GM23338 (cell line): ENCODE results near the gene LRRC26. TPM values are rescaled to one million over a fixed set of nuclear protein-coding genes. Genes with fewer than 3 reads are reported as not detected.

Experiments
- ATAC-seq: fragments of 200-7000 bp; cut with Tn5 transposase; 3 replicates; pipeline ENCODE4 v1.9.1; 2020
- DNase-seq: peaks from one replicate; pipeline ENCODE4 v3.0.0-alpha.2; 2015; ENCODE audit warnings: low spot score
- H2AFZ ChIP-seq: fragments of 200-600 bp; sonication (generic); 2 replicates; pipeline ENCODE4 v1.8.0; 2016; ENCODE audit warnings: antibody characterized with exemption, mild to moderate bottlenecking, moderate library complexity
- H3F3A ChIP-seq: fragments of 200-600 bp; sonication (generic); replicated peaks from 2 replicates; pipeline ENCODE4 v1.8.0; 2017; ENCODE audit warnings: antibody characterized with exemption, mixed run types, low read depth
- H3K27ac ChIP-seq: fragments of 200-600 bp; sonication (generic); 2 replicates; pipeline ENCODE4 v1.6.1; 2016; ENCODE audit warnings: low read depth
- H3K27me3 ChIP-seq: fragments of 200-600 bp; sonication (generic); 2 replicates; pipeline ENCODE4 v1.8.0; 2016; ENCODE audit warnings: mild to moderate bottlenecking, mixed run types, moderate library complexity; ENCODE audit not compliant: insufficient read depth
- H3K36me3 ChIP-seq: fragments of 200-600 bp; sonication (generic); 2 replicates; pipeline ENCODE4 v1.8.0; 2016; ENCODE audit warnings: mild to moderate bottlenecking; ENCODE audit not compliant: insufficient read depth
- H3K4me1 ChIP-seq: fragments of 200-600 bp; sonication (generic); 2 replicates; pipeline ENCODE4 v1.8.0; 2016; ENCODE audit warnings: mild to moderate bottlenecking, moderate library complexity; ENCODE audit not compliant: insufficient read depth
- H3K4me2 ChIP-seq: fragments of 200-600 bp; sonication (generic); 2 replicates; pipeline ENCODE4 v1.7.1; 2017; ENCODE audit warnings: mixed run types
- H3K4me3 ChIP-seq: fragments of 200-600 bp; sonication (generic); 2 replicates; pipeline ENCODE4 v1.6.1; 2016; ENCODE audit warnings: mixed run types
- H3K79me2 ChIP-seq: fragments of 200-600 bp; sonication (generic); replicated peaks from 2 replicates; pipeline ENCODE4 v1.8.0; 2017; ENCODE audit warnings: mild to moderate bottlenecking; ENCODE audit not compliant: insufficient read depth
- H3K9me2 ChIP-seq: fragments of 200-600 bp; sonication (generic); 2 replicates; pipeline ENCODE4 v1.8.0; 2017; ENCODE audit not compliant: insufficient read depth
- H4K20me1 ChIP-seq: fragments of 200-600 bp; sonication (generic); replicated peaks from 2 replicates; pipeline ENCODE4 v1.8.0; 2017; ENCODE audit warnings: mild to moderate bottlenecking; ENCODE audit not compliant: insufficient read depth
- H3K27ac Mint-ChIP-seq: 2 replicates; pipeline ENCODE4 v1.8.0; 2020; ENCODE audit warnings: inconsistent platforms, mild to moderate bottlenecking, moderate library complexity, mixed read lengths
- H3K27me3 Mint-ChIP-seq: 3 replicates; pipeline ENCODE4 v1.8.0; 2022; ENCODE audit warnings: low read depth, mild to moderate bottlenecking, moderate library complexity, mixed read lengths, inconsistent platforms; ENCODE audit not compliant: insufficient read depth, poor library complexity
- H3K36me3 Mint-ChIP-seq: 3 replicates; pipeline ENCODE4 v1.8.0; 2021; ENCODE audit warnings: low read depth, mild to moderate bottlenecking, inconsistent platforms, moderate library complexity, mixed read lengths
- H3K4me1 Mint-ChIP-seq: 3 replicates; pipeline ENCODE4 v1.8.0; 2020; ENCODE audit warnings: mild to moderate bottlenecking, inconsistent platforms, mixed read lengths
- H3K4me3 Mint-ChIP-seq: 3 replicates; pipeline ENCODE4 v1.8.0; 2021; ENCODE audit warnings: moderate library complexity, mild to moderate bottlenecking, inconsistent platforms, mixed read lengths
- H3K9me3 Mint-ChIP-seq: 3 replicates; pipeline ENCODE4 v1.8.0; 2020; ENCODE audit warnings: moderate library complexity, mild to moderate bottlenecking, inconsistent platforms, mixed read lengths
- POLR2AphosphoS5 ChIP-seq: IDR thresholded peaks from 2 replicates; pipeline ENCODE4 v1.6.1; 2016; ENCODE audit warnings: antibody characterized with exemption, low read depth
- ZNF114 ChIP-seq: fragments of 250-450 bp; sonication (Bioruptor Pico); IDR thresholded peaks from 2 replicates; pipeline ENCODE4 v1.5.0; 2020; ENCODE audit warnings: mild to moderate bottlenecking, moderate library complexity
- polyA plus RNA-seq: library from polyadenylated mRNA; unstranded; fragments of >200 nt; fragmentation: Nextera tagmentation; extraction: Ambion mirVana; gene quantifications from 2 replicates; pipeline ENCODE4 v1.2.1, GENCODE V29; 2016
- total RNA-seq: library from RNA; depleted of rRNA; stranded (reverse); fragments of >200 nt; shearing (Covaris generic); gene quantifications from 2 replicates; pipeline ENCODE4 v1.2.3, GENCODE V29; 2014
- TF ChIP-seq, protein P1 (sequence below), 2 experiments: fragments of 200-600 bp in 1 of 2; sonication (generic) in 1 of 2; conservative IDR thresholded peaks; 2 replicates each; pipeline versions ENCODE4 v1.5.1 to v1.6.1; 2016 to 2017; ENCODE audit warnings: antibody characterized with exemption in 2 of 2, low read depth in 2 of 2, mild to moderate bottlenecking in 2 of 2, moderate library complexity in 1 of 2
- TF ChIP-seq, protein P2 (sequence below): fragments of 250-450 bp; sonication (Bioruptor Pico); IDR thresholded peaks from 2 replicates; pipeline ENCODE4 v1.5.0; 2020; ENCODE audit warnings: mild to moderate bottlenecking, moderate library complexity
- TF ChIP-seq, protein P3 (sequence below): IDR thresholded peaks from one replicate; pipeline ENCODE4 v1.6.1; 2018; ENCODE audit warnings: antibody characterized with exemption; ENCODE audit not compliant: unreplicated experiment

Gene LRRC26
- total and polyA plus RNA-seq, 2 experiments from 2014 or later = 0.21 to 4.3 TPM

DNA sequence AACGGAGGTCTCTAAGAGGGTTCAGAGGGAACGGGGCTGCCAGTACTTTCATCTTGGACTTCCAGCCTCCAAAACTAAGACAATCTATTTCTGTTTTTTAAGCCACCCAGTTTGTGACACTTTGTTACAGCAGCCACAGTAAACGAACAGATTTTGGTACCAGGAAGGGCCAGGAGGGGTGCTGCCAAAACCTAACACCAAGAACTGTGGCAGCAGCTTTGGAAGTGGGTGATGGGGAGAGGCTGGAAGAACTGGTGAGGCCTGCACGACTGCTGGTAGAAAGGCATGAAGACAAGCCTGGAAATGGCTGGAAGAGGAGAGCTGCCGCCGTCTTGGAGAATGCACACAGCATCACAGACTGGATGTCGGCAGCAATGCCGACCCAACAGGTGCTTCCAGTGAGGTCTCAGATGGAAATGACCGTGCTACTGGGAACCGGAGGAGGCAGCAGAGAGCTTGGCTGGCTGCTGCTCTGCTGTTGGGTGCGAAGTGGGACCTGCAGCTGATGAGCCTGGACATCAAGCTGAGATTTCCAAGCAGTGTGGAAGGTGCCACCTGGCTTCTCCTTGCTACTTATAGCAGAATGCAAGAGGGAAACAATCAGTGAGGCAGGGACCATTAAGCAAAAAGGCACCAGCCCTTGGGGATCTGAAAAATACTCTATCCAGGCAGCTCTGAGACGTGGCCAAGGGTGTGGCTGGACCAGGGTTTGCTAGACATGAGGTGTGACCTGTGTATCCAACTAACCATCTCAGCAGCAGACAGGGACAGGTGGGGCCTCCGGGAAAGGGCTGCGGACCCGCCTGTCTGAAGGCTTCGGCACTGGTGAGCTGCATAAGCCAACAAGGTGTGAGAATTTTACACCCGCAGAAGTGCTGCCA is 6.7 kb upstream of the LRRC26 start:
- DNase-seq (peak; percentile 70), ATAC-seq (peak; percentile 67)
- Histone ChIP-seq H3K79me2 (no peaks in the 10 kb centered on the region), H4K20me1 (no peaks in the 10 kb centered on the region), H3K27ac (no peak overlapping the region), H3K4me2 (no peak overlapping the region), H3K4me1 (no peaks in the 10 kb centered on the region), H3K4me3 (no peak overlapping the region), H3K36me3 (no peaks in the 10 kb centered on the region), H3F3A (peaks cover 7% of the 10 kb centered on the region; the same call in 1 of the 2 replicates), H3K27me3 (peaks cover 1% of the 10 kb centered on the region; the same call in 1 of the 2 replicates), H2AFZ (no peak overlapping the region), H3K9me2 (no peaks in the 10 kb centered on the region)
- Mint-ChIP-seq H3K36me3 (peaks cover 4% of the 10 kb centered on the region; the same call in 1 of the 3 replicates), H3K27me3 (peaks cover 8% of the 10 kb centered on the region), H3K9me3 (no peaks in the 10 kb centered on the region), H3K27ac (no peak overlapping the region), H3K4me1 (no peaks in the 10 kb centered on the region; the same call in 1 of the 3 replicates), H3K4me3 (no peak overlapping the region)
- TF ChIP-seq, protein P1, sequence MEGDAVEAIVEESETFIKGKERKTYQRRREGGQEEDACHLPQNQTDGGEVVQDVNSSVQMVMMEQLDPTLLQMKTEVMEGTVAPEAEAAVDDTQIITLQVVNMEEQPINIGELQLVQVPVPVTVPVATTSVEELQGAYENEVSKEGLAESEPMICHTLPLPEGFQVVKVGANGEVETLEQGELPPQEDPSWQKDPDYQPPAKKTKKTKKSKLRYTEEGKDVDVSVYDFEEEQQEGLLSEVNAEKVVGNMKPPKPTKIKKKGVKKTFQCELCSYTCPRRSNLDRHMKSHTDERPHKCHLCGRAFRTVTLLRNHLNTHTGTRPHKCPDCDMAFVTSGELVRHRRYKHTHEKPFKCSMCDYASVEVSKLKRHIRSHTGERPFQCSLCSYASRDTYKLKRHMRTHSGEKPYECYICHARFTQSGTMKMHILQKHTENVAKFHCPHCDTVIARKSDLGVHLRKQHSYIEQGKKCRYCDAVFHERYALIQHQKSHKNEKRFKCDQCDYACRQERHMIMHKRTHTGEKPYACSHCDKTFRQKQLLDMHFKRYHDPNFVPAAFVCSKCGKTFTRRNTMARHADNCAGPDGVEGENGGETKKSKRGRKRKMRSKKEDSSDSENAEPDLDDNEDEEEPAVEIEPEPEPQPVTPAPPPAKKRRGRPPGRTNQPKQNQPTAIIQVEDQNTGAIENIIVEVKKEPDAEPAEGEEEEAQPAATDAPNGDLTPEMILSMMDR (conservative IDR thresholded peaks at IDR 0.05; ENCODE audit: low read depth in 2 of 2) = peak; percentile 43 to 58
- TF ChIP-seq, protein P2, sequence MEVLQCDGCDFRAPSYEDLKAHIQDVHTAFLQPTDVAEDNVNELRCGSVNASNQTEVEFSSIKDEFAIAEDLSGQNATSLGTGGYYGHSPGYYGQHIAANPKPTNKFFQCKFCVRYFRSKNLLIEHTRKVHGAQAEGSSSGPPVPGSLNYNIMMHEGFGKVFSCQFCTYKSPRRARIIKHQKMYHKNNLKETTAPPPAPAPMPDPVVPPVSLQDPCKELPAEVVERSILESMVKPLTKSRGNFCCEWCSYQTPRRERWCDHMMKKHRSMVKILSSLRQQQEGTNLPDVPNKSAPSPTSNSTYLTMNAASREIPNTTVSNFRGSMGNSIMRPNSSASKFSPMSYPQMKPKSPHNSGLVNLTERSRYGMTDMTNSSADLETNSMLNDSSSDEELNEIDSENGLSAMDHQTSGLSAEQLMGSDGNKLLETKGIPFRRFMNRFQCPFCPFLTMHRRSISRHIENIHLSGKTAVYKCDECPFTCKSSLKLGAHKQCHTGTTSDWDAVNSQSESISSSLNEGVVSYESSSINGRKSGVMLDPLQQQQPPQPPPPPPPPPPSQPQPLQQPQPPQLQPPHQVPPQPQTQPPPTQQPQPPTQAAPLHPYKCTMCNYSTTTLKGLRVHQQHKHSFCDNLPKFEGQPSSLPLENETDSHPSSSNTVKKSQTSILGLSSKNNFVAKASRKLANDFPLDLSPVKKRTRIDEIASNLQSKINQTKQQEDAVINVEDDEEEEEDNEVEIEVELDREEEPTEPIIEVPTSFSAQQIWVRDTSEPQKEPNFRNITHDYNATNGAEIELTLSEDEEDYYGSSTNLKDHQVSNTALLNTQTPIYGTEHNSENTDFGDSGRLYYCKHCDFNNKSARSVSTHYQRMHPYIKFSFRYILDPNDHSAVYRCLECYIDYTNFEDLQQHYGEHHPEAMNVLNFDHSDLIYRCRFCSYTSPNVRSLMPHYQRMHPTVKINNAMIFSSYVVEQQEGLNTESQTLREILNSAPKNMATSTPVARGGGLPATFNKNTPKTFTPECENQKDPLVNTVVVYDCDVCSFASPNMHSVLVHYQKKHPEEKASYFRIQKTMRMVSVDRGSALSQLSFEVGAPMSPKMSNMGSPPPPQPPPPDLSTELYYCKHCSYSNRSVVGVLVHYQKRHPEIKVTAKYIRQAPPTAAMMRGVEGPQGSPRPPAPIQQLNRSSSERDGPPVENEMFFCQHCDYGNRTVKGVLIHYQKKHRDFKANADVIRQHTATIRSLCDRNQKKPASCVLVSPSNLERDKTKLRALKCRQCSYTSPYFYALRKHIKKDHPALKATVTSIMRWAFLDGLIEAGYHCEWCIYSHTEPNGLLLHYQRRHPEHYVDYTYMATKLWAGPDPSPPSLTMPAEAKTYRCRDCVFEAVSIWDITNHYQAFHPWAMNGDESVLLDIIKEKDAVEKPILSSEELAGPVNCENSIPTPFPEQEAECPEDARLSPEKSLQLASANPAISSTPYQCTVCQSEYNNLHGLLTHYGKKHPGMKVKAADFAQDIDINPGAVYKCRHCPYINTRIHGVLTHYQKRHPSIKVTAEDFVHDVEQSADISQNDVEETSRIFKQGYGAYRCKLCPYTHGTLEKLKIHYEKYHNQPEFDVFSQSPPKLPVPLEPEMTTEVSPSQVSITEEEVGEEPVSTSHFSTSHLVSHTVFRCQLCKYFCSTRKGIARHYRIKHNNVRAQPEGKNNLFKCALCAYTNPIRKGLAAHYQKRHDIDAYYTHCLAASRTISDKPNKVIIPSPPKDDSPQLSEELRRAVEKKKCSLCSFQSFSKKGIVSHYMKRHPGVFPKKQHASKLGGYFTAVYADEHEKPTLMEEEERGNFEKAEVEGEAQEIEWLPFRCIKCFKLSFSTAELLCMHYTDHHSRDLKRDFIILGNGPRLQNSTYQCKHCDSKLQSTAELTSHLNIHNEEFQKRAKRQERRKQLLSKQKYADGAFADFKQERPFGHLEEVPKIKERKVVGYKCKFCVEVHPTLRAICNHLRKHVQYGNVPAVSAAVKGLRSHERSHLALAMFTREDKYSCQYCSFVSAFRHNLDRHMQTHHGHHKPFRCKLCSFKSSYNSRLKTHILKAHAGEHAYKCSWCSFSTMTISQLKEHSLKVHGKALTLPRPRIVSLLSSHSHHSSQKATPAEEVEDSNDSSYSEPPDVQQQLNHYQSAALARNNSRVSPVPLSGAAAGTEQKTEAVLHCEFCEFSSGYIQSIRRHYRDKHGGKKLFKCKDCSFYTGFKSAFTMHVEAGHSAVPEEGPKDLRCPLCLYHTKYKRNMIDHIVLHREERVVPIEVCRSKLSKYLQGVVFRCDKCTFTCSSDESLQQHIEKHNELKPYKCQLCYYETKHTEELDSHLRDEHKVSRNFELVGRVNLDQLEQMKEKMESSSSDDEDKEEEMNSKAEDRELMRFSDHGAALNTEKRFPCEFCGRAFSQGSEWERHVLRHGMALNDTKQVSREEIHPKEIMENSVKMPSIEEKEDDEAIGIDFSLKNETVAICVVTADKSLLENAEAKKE (CRISPR knock-in tag) = no peak
- TF ChIP-seq ZNF114 = no peak
- TF ChIP-seq, protein P3, sequence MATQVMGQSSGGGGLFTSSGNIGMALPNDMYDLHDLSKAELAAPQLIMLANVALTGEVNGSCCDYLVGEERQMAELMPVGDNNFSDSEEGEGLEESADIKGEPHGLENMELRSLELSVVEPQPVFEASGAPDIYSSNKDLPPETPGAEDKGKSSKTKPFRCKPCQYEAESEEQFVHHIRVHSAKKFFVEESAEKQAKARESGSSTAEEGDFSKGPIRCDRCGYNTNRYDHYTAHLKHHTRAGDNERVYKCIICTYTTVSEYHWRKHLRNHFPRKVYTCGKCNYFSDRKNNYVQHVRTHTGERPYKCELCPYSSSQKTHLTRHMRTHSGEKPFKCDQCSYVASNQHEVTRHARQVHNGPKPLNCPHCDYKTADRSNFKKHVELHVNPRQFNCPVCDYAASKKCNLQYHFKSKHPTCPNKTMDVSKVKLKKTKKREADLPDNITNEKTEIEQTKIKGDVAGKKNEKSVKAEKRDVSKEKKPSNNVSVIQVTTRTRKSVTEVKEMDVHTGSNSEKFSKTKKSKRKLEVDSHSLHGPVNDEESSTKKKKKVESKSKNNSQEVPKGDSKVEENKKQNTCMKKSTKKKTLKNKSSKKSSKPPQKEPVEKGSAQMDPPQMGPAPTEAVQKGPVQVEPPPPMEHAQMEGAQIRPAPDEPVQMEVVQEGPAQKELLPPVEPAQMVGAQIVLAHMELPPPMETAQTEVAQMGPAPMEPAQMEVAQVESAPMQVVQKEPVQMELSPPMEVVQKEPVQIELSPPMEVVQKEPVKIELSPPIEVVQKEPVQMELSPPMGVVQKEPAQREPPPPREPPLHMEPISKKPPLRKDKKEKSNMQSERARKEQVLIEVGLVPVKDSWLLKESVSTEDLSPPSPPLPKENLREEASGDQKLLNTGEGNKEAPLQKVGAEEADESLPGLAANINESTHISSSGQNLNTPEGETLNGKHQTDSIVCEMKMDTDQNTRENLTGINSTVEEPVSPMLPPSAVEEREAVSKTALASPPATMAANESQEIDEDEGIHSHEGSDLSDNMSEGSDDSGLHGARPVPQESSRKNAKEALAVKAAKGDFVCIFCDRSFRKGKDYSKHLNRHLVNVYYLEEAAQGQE = no peak
- TF ChIP-seq POLR2AphosphoS5 = 0 out of 2 replicates have a peak, but pooled peaks have one; percentile 23
